ENCODE results near the gene PRTN3. TPM values are rescaled to one million over a fixed set of nuclear protein-coding genes. Genes with fewer than 3 reads are reported as not detected.
"Not testable (repeated sequence)": the region's sequence is repeated elsewhere in the genome, so short reads cannot be mapped to it uniquely, and the experiment has no call there.

PRTN3 gene
- total RNA-seq, 2 donors from 2014 or later: not detected

DNA sequence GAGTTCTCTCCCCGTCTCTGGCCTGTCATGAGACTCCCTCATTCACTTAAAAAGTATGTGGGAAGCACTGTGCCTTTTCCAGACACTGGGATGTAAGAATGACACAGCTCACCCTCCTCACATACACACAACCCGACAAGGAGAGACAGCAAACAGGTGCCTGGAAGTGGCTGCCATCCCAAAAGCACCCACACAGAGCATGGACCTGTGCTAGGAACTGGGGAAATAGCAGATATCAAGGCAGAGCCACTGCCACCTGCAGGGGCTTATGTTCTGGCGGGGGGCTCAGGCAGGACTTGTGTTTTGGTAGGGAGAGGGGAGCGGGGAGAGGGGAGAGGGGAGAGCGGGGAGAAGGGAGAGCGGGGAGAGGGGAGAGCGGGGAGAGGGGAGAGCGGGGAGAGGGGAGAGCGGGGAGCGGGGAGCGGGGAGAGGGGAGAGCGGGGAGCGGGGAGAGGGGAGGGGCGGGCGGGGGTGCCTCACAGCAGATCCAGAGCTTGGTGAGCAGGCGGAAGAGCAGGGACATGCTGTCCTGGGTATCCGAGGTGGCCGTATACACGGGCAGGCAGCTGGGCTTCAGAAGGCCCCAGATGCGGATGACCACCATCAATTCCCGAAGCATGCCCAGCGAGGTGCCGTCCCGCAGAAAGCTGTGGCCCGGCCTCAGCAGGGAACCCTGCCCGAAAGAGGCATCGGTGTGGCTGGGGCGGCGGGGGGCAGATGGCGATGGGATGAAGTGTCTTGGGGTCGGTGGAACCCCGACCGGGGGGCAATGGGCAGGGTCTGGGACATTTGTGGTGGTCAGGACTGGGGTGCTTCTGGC is 30.9 kb downstream of the PRTN3 start:
- peak; percentile 21 for ATAC-seq
- no peak for DNase-seq
- intact Hi-C loops (cut with DNase I, micrococcal nuclease): no loop called here

DNA sequence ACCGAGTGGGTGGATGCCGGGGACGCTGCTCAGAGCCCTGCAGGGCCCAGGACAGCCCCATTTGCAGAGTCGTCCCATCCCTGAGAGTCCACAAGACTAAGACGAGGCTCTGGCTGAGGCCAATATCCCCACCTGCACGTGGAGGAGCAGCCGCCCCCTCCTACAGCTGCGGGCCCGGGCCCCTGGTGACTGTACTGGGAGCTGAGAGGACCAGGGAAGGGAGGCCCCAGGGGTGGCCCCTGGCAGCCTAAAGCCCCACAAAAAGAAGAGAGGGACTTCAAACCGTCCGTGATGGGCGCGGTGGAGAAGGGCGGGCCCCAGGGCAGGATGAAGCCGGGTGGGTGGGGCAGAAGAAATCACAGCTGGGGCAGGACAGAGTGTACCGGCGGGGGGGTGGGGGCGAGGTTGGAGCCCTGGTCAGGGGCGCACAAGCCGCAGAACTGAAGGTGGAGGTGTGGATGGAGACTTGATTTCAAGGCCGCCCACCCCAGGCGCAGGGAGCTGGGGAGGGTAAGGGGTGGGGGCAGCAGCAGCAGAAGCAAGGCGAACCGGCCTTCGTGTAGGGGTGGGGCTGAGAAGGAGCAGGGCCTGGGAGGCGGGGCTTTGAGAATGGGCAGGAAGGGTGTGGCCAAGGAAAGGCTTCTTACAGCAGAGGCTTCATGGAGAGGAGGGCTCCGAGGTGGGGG is 31.6 kb downstream of the PRTN3 start:
- intact Hi-C loops (cut with DNase I, micrococcal nuclease): no loop called here
- ATAC-seq: peak; percentile 84
- DNase-seq: peak; percentile 90 to 91

DNA sequence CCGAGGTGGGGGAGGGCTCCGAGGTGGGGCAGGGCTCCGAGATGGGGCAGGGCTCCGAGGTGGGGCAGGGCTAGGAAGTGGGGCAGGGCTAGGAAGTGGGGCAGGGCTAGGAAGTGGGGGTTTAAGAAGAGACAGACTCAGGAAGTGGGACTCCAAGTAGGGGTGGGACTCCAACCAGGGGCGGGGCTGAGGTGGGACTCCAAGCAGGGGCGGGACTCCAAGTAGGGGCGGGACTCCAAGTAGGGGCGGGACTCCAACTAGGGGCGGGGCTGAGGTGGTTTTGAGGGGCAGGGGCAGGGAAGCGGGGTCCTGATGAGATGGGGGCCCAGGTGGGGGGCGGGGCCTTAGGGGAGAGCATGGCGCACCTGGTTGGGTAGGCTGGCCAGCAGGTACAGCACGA is 32.3 kb downstream of the PRTN3 start:
- intact Hi-C loops (cut with DNase I, micrococcal nuclease): no loop called here
- DNase-seq (peak; percentile 65 to 81), ATAC-seq (peak; percentile 61)

DNA sequence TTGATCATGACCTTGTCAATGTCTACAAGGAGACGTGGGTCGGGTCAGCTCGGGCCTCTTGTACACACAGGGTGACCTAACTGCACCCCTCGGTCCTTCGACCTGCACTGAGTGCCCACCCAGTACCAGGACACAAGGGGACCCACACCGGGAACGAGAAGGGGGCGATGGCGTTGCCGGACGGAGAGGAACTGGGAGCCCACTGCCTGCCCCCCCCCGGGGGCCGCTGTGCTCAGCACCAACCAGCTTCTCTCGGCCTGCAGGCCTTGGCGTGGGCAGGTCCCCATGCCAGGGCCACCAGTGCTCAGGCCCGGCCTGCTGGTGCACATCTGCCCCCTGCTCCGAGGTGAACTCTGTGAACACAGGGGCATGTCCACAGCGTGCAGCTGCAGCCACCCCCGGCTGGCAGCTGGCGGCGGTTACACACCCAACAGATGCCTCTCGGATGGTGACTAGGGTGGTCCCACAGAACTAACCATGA is 32.8 kb downstream of the PRTN3 start:
- DNase-seq: no peak
- ATAC-seq: no peak
- intact Hi-C loops (cut with DNase I, micrococcal nuclease): no loop called here

DNA sequence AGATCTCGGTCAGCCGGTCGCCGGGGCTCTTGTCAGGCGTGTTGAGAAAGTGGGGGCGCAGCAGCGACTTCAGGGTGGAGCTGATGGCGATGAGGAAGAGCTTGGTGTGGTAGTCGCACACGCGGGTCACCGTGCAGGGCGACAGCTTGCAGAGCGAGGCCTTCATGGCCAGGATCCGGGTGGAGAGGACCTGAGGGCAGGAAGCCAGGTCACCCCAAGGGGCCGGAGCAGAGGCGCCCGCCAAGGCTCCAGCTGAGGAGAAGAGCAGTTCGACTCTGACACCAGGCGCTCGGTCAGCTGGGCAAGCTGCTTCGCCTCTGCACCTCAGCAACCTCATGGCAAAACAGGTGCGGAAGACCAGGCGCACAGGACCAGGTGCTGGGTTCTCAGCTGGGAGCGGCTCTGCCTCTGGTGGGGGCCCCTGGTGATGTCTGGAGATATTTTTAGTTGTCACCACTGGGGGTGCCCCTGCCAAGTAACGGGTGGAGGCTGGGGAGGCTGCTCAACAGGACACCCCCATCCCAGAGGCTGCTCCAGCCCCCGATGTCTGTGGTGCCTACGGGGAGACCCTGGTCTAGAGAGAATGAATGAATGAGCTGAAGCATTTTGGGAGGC is 34.6 kb downstream of the PRTN3 start:
- intact Hi-C loops (cut with DNase I, micrococcal nuclease): no loop called here
- DNase-seq (no peak), ATAC-seq (no peak)

DNA sequence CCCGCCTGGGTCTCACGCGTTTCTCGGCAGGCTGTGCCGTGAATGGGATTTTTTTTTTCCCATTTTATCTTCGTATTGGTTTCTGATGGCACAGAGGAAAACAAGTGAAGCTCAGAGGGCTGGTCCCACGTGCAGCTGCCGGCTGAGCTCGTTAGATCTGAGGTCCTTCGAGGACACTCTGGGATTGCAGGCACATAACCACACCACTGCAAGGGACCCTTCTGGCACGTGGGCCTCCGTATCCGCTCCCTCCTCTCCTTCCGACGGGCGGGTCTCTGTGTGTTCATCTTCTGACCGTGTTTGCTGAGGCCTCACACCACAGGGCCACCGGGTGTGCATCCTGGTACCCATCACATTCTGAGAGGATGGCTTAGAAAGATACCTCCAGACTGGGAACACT is 35.3 kb downstream of the PRTN3 start:
- no peak for ATAC-seq
- no peak for DNase-seq

DNA sequence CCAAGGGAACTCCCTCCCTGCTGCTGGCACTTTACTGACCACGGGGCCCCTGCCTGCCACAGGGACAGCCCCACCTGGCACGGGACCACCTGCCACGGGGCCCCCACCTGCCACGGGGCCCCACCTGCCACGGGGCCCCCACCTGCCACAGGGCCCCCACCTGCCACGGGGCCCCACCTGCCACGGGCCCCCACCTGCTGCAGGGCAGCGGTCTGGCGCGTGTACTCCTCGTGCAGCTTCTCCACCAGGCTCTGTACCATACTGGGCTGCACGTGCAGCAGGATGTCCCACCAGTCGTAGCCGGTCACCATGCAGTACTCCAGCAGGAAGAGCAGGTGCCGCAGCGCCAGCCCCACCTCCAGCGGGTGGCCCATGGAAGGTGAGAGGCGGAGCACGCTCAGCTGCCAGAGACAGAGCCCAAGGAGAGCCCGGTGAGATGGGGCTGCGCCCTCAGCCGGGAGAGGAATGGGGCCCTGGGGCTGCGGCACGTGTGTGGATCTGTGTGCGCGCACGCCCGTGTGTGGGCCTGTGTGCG is 36.0 kb downstream of the PRTN3 start:
- DNase-seq (no peak), ATAC-seq (no peak)
- intact Hi-C loops (cut with DNase I, micrococcal nuclease): no loop called here

More for the DNA sequence above, 35.3 kb downstream of the PRTN3 start:
- intact Hi-C loops (cut with DNase I, micrococcal nuclease): no loop called here

DNA sequence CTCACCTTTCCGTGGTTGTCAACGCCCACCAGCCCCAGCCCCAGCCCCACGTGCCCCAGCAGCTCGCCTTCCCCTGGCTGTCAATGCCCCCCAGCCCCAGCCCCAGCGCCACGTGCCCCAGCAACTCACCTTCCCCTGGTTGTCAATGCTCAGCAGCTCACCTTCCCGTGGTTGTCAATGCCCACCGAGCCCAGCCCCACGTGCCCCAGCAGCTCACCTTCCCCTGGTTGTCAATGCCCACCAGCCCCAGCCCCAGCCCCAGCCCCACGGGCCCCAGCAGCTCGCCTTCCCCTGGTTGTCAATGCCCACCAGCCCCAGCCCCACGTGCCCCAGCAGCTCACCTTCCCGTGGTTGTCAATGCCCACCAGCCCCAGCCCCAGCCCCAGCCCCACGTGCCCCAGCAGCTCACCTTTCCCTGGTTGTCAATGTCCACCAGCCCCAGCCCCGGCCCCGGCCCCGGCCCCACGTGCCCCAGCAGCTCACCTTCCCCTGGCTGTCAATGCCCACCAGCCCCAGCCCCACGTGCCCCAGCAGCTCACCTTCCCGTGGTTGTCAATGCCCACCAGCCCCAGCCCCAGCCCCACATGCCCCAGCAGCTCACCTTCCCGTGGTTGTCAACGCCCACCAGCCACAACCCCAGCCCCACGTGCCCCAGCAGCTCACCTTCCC is 37.3 kb downstream of the PRTN3 start:
- ATAC-seq; DNase-seq; intact Hi-C loops (cut with DNase I, micrococcal nuclease): not testable (repeated sequence)

DNA sequence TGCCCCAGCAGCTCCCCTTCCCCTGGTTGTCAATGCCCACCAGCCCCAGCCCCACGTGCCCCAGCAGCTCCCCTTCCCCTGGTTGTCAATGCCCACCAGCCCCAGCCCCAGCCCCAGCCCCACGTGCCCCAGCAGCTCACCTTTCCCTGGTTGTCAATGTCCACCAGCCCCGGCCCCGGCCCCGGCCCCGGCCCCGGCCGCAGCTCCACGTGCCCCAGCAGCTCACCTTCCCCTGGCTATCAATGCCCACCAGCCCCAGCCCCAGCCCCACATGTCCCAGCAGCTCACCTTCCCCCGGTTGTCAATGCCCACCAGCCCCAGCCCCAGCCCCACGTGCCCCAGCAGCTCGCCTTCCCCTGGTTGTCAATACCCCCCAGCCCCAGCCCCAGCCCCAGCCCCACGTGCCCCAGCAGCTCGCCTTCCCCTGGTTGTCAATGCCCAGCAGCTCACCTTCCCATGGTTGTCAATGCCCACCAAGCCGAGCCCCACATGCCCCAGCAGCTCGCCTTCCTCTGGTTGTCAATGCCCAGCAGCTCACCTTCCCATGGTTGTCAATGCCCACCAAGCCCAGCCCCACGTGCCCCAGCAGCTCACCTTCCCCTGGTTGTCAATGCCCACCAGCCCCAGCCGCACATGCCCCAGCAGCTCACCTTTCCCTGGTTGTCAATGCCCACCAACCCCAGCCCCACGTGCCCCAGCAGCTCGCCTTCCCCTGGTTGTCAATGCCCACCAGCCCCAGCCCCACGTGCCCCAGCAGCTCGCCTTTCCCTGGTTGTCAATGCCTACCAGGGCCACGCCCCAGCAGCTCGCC is 38.2 kb downstream of the PRTN3 start:
- ATAC-seq; intact Hi-C loops (cut with DNase I, micrococcal nuclease); DNase-seq: not testable (repeated sequence)

DNA sequence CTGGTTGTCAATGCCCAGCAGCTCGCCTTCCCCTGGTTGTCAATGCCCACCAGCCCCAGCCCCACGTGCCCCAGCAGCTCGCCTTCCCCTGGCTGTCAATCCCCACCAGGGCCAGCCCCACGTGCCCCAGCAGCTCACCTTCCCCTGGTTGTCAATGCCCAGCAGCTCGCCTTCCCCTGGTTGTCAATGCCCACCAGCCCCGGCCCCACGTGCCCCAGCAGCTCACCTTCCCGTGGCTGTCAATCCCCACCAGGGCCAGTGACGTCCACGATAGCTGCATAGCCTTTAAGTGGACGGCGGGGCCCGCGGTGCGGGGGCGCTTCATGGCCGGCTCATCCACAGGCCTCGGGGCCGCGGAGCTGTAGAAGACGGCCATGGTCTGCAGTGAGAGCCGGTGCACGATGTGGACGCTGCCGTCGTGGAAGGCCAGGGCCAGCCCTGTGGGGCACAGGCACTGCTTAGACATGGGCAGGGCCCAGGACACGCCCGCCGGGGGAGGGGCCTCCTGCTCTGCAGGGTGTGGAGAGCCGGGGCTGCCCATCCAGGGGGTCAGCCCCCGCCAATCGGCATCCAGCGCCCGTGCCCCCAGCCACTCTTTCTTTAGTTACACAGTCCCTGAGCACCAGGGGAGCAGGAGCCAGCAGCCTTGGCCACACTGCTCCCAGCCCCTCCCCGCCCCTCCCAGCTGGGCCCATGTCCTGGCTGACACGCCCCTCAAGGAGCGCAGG is 39.1 kb downstream of the PRTN3 start:
- peak; percentile 57 for ATAC-seq
- DNase-seq: no peak
- intact Hi-C loops (cut with DNase I, micrococcal nuclease): no loop called here

DNA sequence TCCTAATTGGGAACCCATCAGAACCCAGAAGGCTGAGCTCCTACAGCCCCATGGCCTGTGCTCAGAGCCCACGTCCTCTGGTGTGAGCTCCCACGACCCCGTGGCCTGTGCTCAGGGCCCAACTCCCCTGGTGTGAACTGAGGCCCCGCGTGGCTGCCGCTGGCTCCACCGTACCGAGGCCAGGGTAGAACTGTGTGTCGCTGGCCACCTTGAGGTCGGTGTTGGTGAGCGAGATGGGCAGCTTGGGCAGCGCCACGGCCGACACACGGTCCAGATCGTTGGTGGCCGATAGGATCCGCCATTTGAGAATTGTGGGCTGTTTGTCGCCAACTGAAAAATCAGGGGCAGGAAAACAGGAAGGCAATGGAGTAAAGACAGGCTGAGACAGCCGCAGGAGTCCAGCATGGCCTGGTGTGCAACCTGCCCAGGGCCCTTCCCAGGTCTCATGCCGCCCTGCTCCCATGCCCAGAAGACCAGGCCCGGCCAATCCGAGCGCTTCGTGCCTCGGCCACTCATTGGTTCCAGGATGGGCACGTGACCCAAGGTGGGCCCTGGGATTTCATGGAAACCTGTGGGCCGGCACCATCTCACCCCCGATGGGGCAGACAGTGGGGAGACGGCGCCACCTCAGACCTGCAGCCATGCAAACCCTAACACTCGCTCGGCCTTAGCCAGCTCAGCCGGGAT is 40.7 kb downstream of the PRTN3 start:
- ATAC-seq: no peak

DNA sequence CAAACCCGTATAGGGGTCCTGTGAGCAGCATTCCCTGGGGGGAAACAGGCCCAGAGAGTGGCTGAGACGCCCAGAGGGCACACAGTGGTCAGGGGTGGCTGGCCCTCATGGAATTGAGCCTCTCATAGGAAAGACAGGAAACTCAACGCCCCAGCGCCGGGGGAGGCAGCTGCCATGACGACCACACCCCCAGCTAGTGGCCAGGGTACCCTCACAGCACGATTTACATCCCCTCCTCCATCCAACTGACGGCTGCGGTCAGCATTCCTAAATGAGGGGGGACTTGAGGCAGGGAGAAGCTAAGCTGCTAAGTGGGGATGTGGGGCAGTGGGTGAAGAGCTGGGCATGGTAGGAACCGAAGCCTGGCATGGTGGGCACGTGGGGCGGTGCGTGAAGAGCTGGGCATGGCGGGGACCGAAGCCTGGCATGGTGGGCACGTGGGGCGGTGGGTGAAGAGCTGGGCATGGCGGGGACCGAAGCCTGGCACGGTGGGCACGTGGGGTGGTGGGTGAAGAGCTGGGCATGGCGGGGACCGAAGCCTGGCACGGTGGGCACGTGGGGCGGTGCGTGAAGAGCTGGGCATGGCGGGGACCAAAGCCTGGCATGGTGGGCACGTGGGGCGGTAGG is 42.2 kb downstream of the PRTN3 start:
- DNase-seq (no peak), ATAC-seq (no peak)
- intact Hi-C loops (cut with DNase I, micrococcal nuclease): no loop called here

More for the DNA sequence above, 40.7 kb downstream of the PRTN3 start:
- DNase-seq: no peak
- intact Hi-C loops (cut with DNase I, micrococcal nuclease): no loop called here

DNA sequence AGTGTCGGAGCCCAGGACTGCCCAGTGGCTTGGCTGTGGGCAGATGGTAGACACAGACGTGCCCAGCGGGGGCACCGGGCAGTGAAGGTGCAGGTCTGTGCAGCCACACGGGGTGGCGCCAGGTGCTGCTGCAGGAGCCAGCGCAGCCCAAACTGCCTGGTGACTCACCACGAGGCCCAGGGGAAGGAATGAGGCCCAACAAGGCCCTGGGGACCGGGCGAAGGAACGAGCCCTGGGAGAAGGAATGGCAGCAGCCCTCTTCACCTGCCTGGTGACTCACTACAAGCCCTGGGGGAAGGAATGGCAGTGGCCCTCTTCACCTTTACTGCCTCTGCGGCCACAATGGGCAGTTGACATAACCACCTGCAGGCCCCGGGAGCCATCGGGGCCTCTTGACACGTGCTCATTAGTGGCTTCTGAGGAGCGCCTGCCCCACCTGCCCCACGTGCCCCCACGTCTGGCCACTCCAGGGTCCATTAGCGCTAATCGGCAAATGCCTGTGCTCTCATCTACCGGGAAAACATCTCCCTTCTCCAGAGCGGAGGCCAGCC is 42.9 kb downstream of the PRTN3 start:
- intact Hi-C loops (cut with DNase I, micrococcal nuclease): no loop called here
- ATAC-seq (no peak), DNase-seq (no peak)

DNA sequence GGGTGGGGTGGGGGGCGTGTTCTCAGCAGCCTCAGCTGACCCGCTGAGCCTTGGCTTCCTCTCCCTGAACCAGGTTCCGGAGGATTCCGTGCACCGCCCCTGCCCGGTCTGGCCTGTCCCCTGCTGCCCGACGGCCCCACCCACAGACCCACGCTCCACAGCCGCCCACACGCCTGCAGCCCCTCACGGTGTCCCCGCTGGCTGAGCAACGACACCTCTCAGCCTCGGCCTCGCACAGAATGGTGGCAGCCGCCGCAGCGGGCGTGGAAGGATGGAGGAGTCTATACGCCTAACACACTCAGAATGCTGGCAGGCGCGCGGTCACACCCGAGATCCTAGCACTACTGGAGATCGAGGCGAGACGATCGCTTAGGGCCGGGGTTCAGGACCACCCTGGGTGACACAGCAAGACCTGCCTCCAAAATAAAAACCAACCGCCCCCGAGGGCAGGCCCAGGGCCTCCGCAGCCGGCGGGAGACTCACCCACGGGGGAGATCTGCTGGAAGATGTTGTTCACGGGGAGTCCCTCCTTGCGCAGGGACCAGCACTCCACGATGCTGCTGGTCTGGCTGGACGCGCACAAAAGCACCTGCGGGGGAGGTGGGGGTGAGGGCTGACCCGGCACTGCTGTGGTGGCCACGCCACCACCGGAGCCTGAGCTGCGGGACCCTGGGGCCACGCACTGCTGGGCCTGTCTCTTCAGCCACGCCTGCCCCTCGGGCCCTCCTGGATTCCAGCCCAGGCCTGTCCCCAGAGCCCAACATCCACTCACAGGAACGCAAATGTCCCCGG is 43.8 kb downstream of the PRTN3 start:
- intact Hi-C loops (cut with DNase I, micrococcal nuclease): no loop called here
- ATAC-seq (no peak), DNase-seq (no peak)

DNA sequence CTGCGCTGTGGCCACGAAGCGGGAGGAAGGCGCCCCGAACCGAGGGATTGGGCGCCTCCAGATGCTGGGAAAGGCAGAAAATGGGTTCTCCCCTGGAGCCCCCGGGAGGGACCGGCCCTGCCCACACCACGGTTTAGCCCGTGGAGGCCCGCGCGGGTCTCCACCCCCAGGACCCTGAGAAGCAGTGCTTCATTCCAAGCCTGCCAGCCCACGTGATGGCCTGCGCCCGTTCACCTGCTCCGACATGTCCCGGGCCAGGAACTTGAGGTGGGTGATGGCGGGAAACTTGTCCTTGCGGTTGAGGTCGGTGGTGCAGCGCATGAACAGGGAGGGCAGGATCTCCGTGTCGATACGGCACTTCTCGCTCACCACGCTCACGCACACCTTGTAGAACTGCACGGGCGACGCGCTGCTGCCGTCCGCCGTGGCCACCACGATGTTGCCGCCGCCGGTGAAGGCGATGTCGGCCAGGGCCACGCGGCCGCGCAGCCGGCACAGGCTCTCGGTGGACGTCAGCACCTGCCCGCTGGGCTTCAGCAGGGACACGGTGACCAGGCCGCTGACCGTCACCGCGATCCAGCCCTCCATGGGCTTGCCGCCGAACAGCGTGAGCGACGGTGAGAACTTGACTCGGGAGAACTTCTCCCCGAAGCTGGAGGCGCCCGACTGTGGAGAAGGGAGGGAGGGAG is 44.9 kb downstream of the PRTN3 start:
- DNase-seq: no peak
- intact Hi-C loops (cut with DNase I, micrococcal nuclease): no loop called here
- no peak for ATAC-seq
